NCI-H187 treated with DMSO at 0.1 percent for 48 hours (cell line): ENCODE measurements around the gene LNX1.

ENCODE experiments used
- DNase-seq: peaks from one replicate; lab custom pipeline; 2025; lab: John Stamatoyannopoulos, UW

Gene LNX1

DNA sequence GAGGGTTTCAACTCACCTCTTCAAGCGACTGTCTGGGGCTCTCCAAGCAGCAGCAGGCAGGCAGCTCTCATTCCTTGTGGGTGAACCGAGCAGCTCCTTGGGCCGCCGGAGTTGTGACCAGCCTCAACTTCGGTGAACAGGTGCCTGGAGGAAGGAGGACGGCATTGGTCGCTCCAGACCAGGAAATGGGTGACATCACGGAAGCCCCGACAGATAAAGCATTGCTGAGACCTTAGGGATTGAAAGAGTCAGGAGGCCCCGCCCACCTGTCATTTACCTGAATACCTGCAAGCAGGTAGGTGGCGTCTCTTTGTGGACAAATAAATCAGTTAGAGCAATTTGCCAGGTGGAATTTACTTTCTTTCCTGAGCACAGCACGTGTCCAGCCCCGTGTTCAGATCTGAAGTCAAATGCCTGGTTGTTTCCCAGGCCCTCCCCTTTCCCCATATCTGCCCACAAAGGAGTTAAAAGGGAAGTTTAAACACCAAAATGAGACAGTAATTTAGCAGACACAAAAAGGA lies at the start of gene LNX1:
TSS of gene LNX1 (minus strand) at position 115 of the 521 bp plus-strand sequence. CDS start 17,484 bp downstream, outside the sequence.
- DNase-seq, result no peak

DNA sequence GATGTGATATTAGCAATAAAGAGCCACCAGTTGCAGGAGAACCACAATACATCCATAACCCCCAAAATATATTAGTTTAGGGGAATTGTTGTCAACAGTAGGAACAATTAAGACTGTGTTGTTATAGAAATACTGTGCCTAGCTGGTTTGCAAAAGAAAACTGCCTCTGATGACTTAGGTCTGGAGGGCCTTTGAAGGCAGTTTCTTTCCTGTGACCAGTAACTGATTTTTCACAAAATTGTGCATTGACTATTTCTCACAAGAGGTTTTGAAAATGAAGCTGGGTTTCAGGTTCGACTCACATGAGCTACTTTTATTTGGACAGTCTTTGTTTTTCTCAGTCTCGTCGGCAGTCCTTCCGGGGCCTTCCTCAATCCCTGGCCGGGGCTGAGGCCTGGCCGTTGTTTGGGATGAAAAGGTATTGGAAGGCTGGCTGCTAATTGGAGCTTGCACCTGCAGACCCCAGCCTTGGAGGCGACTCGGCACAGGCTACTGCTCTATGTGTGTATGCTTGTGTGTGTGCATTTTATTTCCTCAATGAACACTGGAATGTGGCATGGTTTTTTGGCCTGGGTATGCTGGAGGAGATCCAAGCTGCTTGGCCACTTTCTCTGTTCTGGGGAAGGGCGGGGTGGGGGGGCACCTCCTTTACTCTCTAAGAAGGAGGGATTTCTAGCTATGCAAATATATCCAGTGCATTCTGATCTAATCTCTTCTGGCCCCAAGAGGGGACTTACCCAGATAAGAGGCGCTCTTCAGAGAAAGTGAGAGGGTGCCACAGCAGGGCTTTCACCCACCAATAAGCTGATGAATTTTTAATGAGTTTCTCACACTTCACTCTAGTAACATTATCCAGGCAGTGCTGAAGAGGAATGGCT lies 49.5 kb upstream of the LNX1 start:
- peak; percentile 79 for DNase-seq

DNA sequence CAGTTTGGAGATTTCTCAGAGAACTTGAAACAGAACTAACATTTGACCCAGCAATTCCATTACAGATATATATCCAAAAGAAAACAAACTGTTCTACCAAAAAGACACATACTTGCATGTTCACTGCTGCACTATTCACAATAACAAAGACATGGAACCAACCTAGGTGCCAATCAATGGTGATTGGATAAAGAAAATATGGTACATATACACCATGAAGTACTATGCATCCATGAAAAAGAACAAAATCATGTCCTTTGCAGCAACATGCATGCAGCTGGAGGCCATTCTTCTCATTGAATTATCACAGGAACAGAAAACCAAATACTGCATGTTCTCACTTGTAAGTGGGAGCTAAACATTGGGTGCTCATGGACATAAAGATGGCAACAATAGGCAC lies 47.6 kb upstream of the LNX1 start:
- DNase-seq, result no peak

DNA sequence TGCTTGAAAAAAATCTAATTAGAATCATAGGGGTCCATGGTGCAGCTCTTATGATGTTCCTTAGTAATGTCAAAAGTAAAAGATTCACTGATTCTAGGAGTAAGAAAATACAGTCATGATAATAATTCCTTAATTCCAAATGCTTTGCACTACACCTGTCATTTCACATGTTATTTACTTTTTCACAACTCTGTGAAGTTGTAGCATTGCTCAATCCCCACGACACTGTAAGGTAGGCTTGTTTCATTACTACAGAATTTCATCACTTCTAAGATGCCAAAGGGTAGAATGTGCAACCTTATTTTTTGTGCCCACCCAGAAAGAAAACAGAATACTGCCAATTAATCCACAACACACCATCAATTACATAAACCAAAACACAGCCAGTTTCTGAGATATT lies 46.1 kb upstream of the LNX1 start:
- no peak for DNase-seq

DNA sequence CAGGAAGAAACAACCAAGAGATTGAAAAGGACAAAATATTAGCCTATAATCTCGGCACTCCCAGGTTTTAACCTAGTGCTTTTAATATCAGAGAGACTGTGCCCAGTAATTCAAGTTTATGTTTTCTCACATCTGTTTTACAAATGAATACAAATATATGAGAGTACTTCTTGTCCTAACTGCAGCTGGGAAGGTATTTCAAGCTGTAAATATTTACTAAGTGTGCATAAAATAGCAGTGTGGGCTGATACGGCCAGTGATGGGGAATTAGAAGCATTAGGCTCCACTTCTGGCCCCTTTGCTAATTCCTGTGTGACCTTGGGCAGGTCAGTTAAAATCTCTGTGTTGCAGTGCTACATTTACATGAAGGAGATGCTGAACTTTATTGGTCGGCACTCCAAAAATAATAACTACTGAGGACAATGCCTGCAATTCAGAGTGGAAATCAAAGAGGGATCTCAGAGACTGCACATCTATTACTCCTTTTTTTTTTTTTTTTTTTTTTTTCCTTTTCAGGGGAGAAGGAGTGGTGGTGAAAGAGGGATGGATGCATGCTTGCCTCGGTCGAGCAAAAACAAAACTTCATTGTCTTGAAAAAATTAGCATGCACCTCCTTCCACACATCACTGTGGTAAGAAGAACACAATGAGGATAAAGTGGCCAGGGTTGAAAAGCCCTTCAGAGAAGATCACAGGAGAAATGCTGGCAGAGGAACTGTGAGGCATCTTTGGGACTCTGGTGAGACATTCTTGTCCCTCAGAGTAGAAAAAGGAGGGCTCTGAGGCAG lies 44.6 kb upstream of the LNX1 start:
- DNase-seq, result no peak

DNA sequence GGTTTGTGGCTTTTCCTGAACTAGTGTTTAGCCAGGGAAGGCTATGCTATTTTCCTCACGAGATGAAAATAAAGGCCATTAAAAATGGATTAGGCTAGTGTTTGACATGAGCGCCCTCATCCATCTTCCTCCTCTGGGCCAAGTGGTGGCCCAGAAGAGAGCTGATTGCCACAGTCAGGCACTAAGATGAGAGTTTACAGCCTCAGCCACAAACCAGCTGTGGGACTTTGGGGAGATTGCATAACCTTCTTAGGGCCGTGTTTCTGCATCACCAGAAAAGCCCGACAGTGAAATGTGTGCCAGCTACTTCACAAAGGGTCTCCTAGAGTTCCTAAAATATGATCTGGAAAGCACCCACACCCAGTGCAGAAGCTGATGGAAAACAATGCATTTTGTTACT lies 42.3 kb upstream of the LNX1 start:
- no peak for DNase-seq

DNA sequence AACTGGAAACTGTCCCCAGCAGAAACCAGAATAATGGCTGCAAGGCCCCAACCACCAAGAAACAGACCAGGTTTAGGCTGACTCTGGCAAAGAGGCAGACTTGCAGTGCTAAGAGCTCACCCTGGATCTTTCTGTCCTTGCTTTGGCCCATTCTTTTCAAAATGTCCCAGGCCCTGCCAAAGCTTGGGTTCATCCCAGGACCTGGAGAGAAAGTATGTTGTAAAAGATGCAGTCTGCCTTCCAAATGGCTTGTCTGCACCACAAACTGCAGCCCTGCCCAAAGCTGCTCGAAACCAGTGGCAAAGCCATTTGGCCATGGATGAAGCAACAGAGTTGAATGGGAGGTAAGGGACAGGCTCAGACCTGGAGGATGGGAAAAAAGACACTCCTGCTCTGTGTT lies 38.0 kb upstream of the LNX1 start:
- DNase-seq, result no peak

DNA sequence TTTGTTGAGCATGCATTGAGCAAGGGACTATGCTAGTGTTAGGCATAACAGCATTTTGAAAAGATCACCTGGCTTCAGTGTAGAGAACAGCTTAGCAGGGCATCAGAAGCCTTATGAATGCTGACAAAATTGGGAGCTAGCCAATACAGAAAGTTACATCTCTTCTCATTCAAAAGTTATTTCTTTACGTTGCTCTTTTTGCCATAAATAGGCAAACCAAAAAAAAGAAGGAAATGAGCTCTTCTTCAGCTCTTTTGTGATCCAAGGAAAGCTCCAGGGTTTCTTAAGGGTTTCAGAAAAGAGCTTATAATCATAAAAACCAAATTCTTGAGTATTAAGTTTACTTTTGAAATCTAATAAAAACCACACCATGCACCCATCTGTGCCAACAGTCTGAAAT lies 35.2 kb upstream of the LNX1 start:
- no peak for DNase-seq

DNA sequence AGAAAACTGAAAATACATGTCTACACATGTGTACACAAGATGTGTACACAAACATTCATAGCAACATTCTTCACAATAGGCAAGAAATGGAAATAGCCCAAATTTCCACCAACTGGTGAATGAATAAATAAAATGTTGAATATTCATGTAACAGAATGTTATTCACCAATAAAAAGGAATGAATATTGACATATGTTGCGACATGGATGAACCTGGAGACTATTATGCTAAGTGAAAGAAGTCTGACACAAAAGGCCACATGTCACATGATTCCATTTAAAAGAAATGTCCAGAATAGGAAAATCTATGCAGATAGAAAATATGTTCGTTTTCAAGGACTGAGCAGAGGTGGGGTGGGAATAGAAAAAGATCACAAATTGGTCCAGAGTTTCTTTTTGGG lies 34.6 kb upstream of the LNX1 start:
- no peak for DNase-seq

DNA sequence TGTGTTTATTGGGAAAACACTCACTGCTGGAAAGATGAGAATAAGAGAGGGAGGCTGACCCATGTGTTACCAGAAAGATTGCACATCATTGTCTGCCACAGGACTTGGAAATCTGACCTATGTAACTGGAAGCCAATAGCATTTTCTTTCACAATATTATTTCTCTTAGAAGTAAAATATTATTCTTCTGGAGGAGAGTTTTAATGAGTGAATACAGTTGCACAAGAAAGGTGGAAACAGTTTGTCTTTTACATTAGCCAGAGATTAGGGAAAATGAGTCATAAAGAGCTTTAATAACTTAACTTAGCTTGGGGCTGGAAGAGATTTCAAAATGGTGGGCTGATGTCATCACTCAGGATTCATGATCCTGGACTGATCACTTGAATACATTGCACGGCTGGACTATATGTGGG lies 31.5 kb upstream of the LNX1 start:
- DNase-seq, result no peak

DNA sequence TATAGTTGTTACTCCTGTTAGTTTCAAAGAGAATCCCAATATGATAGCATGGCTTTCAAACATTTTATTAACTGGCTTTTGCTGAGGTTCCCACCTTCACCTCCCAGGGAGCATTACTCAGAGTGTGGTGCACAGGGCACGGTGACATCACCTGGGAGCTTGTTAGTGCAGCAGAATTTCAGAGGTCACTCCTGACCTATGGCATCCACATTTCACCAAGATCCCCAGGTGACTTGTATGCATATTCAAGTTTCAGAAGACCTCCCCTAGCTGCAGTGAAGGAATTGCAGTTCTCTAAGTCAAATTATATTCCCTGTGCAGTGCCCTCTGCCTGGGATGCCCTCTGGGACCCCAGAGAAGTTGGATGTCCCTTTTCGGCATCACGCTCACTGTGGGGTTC lies 29.7 kb upstream of the LNX1 start:
- no peak for DNase-seq

DNA sequence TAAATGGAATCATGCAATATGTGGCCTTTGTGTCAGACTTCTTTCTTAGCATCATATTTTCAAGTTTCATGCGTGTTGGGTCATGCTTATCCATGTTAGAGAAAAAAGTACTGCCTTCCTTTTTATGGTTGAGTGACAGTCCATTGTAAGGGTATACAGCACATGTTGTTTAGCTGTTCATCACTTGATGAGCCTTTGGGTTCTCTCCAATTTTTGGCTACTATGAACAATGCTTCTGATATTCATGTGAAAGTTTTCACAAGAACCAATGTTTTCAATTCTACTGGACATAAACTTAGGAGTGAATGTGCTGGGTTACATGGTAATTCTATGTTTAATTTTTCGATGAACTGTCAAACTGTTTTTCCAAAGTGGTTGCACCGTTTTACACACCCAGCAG lies 28.1 kb upstream of the LNX1 start:
- no peak for DNase-seq

DNA sequence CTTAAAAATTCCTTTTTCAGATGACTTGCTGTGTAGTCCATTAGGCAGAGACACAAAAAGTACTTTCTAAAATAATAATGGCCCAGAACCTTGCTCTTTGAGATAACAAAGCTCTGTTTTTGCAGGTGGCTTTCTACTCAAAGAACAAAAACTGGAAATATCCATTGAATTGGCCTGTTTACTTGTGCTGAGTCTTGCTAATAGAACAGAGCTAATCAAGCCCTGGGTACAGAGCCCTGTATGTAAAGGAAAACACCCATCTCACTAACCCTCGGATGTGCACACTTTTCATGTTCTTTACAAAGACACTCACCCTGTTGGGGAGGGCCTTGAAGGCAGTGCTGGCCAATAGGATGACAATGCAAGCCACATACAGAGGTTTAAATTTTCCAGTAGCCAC lies 27.0 kb upstream of the LNX1 start:
- no peak for DNase-seq

DNA sequence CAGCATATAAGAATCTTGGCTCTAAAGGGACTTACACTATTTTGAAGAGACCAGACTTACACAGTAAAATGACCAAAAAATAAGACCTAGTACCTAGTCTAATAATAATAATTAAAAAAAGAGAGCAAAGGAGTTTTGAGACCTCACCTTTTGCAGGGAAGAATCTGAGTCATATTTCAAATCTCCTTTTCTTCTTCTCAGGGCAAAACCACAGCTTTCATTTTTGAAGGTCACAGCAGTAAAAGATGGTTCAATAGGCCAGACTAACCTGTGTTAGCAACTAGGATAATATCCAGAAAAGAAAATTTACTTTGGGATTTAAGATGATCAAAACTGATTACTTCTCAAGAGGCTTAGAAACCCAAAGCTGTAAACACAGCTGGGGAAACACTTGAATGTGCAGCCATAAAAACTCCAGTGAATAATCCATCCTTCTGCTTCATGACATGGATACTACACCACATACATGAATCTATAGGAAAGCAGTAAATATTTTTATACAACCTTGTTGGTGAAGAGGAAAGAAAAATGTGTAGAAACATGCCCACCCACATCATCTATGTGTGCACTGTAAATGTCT lies 25.9 kb upstream of the LNX1 start:
- no peak for DNase-seq

DNA sequence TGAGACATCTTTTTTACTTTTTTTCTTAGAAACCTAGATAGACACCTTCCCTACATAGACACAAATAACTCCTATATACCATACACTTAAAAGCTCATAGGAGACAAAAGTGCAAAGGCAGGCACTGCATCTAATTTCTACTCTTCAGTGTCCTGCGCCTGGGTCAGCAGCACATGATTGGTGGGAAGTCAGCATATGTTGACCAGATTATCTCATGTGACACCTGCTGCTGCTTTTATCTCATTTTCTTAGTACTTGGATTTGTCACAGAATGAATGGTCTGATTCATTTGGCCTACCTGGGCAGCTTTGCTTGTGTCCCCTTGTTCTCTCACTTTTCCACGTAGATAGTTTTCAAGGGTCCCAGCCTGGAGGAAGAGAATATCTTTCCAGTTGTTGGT lies 24.9 kb upstream of the LNX1 start:
- DNase-seq, result no peak

DNA sequence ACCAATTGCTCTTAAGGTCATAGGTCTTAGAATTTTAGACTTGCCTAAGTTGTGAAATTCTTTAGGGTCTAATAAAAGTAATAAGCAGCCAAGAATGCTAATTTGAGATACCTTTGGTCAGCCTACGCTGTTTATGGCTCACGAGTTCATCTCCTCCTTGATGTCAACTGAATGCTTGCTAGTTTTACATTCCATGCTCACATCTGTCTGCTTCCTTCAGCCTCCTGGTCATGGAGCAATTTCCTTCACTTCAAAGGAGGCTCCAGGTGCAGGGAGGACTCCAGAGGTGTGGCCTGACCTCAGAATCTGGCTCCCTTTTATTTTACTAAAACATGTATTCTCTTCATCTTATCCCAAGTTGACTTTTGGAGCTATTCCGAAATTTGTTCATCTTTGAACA lies 23.3 kb upstream of the LNX1 start:
- no peak for DNase-seq

DNA sequence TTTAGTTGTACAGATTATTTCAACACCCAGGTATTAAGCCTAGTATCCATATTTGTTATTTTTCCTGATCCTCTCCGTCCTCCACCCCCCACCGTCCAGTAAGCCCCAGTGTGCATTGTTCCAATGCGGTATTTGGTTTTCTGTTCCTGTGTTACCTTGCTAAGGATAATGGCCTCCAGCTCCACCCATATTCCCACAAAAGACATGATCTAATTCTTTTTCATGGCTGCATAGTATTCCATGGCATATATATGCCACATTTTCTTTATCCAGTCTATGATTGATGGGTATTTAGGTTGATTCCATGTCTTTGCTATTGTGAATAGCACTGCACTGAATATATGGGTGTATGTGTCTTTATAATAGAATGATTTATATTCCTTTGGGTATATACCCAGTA lies 22.1 kb upstream of the LNX1 start:
- no peak for DNase-seq

DNA sequence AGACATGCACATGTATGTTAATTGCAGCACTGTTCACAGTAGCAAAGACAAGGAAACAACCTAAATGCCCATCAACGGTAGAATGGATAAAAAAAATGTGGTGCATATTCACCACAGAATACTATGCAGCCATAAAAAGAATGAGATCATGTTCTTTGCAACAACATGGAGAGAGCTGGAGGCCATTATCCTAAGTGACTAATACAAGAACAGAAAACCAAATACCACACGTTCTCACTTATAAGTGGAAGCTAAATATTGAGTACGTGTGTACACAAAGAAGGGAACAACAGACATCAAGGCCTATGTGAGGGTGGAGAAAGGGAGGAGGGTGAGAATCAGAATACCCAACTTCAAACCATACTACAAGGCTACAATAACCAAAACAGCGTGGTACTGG lies 17.4 kb upstream of the LNX1 start:
- DNase-seq, result no peak

DNA sequence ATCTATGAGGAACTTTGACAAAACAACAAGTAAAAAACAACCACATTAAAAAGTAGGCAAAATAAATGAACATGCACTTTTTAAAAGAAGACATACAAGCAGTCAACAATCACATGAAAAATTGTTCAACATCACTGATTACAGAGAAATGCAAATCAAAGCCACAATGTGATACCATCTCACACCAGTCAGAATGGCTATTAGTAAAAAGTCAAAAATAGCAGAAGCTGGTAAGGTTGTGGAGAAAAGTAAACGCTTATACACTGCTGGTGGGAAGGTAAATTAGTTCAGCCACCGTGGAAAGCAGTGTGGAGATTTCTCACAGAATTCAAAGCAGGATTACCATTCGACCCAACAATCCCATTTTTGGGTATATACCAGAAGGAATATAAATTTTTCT lies 17.0 kb upstream of the LNX1 start:
- DNase-seq, result no peak

DNA sequence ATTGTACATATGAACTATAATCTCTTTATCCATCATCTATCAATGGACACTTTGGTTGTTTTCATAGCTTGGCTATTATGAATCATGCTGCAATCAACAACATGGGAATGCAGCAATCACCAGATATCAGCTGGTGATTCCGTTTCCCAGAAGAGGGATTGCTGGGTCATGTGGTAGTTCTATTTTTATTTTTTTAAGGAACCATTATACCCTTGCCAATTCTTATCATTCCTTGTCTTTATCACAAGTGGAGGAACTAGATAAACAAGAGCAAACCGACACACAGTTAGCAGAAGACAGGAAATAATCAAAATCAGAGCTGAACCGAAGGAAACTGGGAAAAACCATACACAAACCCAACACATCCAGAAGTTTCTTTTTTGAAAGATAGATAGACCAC lies 14.5 kb upstream of the LNX1 start:
- no peak for DNase-seq

DNA sequence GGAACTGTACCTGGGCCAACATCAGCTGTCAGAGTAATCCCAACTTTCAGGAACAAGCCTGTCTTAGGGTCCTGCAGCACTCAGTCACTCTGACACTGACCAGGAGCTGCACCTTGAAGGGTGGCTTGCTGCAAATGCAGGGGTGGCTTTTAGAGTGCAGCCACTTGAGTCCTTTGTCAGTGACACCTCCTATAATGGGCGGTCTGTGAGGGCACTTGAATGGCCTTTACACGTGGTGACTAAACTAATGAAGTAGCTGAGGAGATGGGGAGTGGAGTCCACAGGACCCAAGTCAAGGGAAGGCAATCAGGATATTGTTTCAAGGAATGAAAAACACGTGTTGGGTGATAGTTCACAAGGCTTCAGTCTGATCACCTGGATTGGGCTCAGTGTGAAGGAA lies 11.1 kb upstream of the LNX1 start:
- no peak for DNase-seq

DNA sequence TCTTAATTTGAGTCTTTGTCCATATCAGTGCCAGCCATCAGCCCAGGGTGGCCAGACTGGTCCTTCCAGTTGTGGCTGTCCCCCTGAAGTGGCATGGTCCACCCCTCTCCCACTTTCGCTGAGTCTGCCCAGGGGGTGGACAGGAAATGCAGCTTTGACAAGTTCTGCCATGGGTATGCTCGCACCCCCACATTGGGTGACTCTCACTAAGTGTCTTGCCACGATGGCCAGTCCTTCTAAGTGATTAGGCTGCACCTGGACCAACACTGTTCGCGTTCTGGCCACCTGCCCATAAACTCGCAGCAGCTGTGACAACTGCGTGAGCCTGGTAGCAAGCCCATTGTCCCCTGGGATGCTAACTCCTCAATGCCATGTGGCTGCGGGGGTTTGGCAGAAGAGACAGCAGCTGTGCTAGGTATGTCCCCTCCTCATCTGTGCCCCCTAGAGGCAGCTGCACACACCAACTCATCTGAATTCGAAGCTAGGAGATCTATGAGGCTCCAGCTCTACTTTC lies 10.0 kb upstream of the LNX1 start:
- peak; percentile 62 for DNase-seq

DNA sequence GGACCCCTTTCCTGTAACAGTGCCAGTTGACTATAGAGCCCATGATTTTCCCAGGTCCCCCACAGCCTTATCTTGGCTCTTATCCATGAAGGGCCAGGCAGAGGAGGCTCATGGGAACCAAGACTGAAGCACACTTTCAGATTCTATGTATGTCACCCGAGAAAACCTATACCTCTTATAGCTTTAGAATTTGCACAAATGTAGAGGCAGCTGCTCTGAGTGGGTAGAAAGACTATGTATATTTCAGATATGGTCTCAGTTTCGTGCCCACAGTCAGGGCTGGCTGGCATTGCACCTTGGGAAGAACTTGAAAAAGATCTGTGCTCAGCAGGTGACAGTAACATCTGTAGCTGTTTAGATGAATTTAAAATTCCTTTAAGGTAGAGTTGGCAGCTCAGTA lies 8.3 kb upstream of the LNX1 start:
- DNase-seq, result no peak
